Thoracic aorta (tissue), 2 donors: Measurements from ENCODE around the gene TRAF3IP1. TPM values are rescaled to one million over a fixed set of nuclear protein-coding genes. Genes with fewer than 3 reads are reported as not detected.

Experiments
- ATAC-seq: fragments of 150-250 bp; one replicate; pipeline ENCODE4 v1.8.0; 2017; ENCODE audit warnings: low read depth; ENCODE audit not compliant: insufficient number of reproducible peaks, low FRiP score
- DNase-seq: peaks from one replicate; pipeline ENCODE4 v3.0.0-alpha.2; 2020; ENCODE audit warnings: low spot score
- H3K27ac ChIP-seq, 2 donors: fragments of 200-600 bp; sonication (generic); 1 replicate in 1 of 2; 2 replicates in 1 of 2; pipeline ENCODE4 v1.5.1; 2016; ENCODE audit warnings: mild to moderate bottlenecking in 2 of 2, moderate library complexity in 2 of 2
- H3K27me3 ChIP-seq: fragments of 200-600 bp; sonication (generic); replicated peaks from 2 replicates; pipeline ENCODE4 v1.6.0; 2016; ENCODE audit warnings: mild to moderate bottlenecking; ENCODE audit not compliant: insufficient read depth
- H3K36me3 ChIP-seq: fragments of 200-600 bp; sonication (generic); one replicate; pipeline ENCODE4 v1.5.1; 2016
- H3K4me1 ChIP-seq, 2 donors: fragments of 200-600 bp; sonication (generic); 1 replicate in 1 of 2; 2 replicates in 1 of 2; pipeline versions ENCODE4 v1.5.1 to v1.6.0; 2016; ENCODE audit warnings: low read depth in 2 of 2, mild to moderate bottlenecking in 1 of 2; ENCODE audit not compliant: control insufficient read depth in 1 of 2
- H3K4me3 ChIP-seq: fragments of 200-600 bp; sonication (generic); 2 replicates; pipeline ENCODE4 v1.5.1; 2016; ENCODE audit warnings: mild to moderate bottlenecking
- H3K9me3 ChIP-seq: fragments of 200-600 bp; sonication (generic); 2 replicates; pipeline ENCODE4 v1.5.1; 2016
- CTCF ChIP-seq: fragments of 200-600 bp; sonication (generic); IDR thresholded peaks from one replicate; pipeline ENCODE4 v1.5.1; 2019; ENCODE audit warnings: antibody characterized with exemption
- total RNA-seq, 2 donors: library from RNA; depleted of rRNA; stranded (reverse); fragments of >200 nt; gene quantifications; one replicate each; pipeline versions ENCODE4 v1.1.0 to v1.2.3, GENCODE V29; 2016

Gene TRAF3IP1
- total RNA-seq, 2 donors from 2014 or later = 19.4 to 23.7 TPM

GRCh38 chr2:238406221-238406997 lies 86.1 kb downstream of the TRAF3IP1 start:
- Histone ChIP-seq H3K9me3 (no peaks in the 10 kb centered on the region), H3K27me3 (no peaks in the 10 kb centered on the region), H3K4me1 (peaks cover 9 to 34% of the 10 kb centered on the region in 2 donors), H3K27ac (no peak overlapping the region), H3K4me3 (no peak overlapping the region), H3K36me3 (peaks cover 4% of the 10 kb centered on the region)
- TF ChIP-seq CTCF = no peak
- no peak for DNase-seq
- ATAC-seq = no peak

GRCh38 chr2:238406998-238407285 lies 86.6 kb downstream of the TRAF3IP1 start:
- TF ChIP-seq CTCF = no peak
- Histone ChIP-seq H3K36me3 (no peaks in the 10 kb centered on the region), H3K4me1 (peaks cover 9 to 34% of the 10 kb centered on the region in 2 donors), H3K27ac (no peak overlapping the region), H3K4me3 (no peak overlapping the region), H3K9me3 (no peaks in the 10 kb centered on the region), H3K27me3 (no peaks in the 10 kb centered on the region)
- DNase-seq = no peak
- ATAC-seq = no peak

- Histone ChIP-seq H3K4me1 (peaks cover 9 to 34% of the 10 kb centered on the region in 2 donors), H3K9me3 (no peaks in the 10 kb centered on the region), H3K27me3 (no peaks in the 10 kb centered on the region), H3K27ac (no peak overlapping the region), H3K36me3 (no peaks in the 10 kb centered on the region), H3K4me3 (no peak overlapping the region)
- TF ChIP-seq CTCF = no peak
- no peak for ATAC-seq
- no peak for DNase-seq
Measured at GRCh38 chr2:238407566-238407965, 87.2 kb downstream of the TRAF3IP1 start.

- H3K4me3 ChIP-seq = peak overlapping the region; percentile 65
- ATAC-seq = no peak
Measured at GRCh38 chr2:238408615-238409340, 88.5 kb downstream of the TRAF3IP1 start.

More at GRCh38 chr2:238408615-238409340, 88.5 kb downstream of the TRAF3IP1 start:
- peak; percentile 31 for TF ChIP-seq CTCF
- peak overlapping the region; percentile 57 to 78 for H3K27ac ChIP-seq
- H3K9me3 ChIP-seq = no peaks in the 10 kb centered on the region
- peaks cover 9 to 34% of the 10 kb centered on the region in 2 donors for H3K4me1 ChIP-seq
- H3K36me3 ChIP-seq = no peaks in the 10 kb centered on the region
- DNase-seq = no peak
- no peaks in the 10 kb centered on the region for H3K27me3 ChIP-seq
